ENCODE data around the gene PDE6C.

PDE6C gene

GRCh38 chr10:93593254-93593653 is 19.1 kb upstream of the PDE6C start:
- TF ChIP-seq CTCF (IDR thresholded peaks at IDR 0.05; ENCODE audit: insufficient read depth, low read depth, low read length, missing control alignments) = no peak
- H3K4me3 ChIP-seq (ENCODE audit: low read depth, low read length) = no peak overlapping the region
- DNase-seq (ENCODE audit: low read depth) = no peak

- H3K4me3 ChIP-seq (ENCODE audit: low read depth, low read length) = no peak overlapping the region
- DNase-seq (ENCODE audit: low read depth) = no peak
- no peak for TF ChIP-seq CTCF (IDR thresholded peaks at IDR 0.05; ENCODE audit: insufficient read depth, low read depth, low read length, missing control alignments)
These were observed 18.6 kb upstream of the PDE6C start for GRCh38 chr10:93593749-93594148.

- H3K4me3 ChIP-seq (ENCODE audit: low read depth, low read length) = no peak overlapping the region
- DNase-seq (ENCODE audit: low read depth) = no peak
- no peak for TF ChIP-seq CTCF (IDR thresholded peaks at IDR 0.05; ENCODE audit: insufficient read depth, low read depth, low read length, missing control alignments)
These were observed 17.8 kb upstream of the PDE6C start for GRCh38 chr10:93594518-93594917.

GRCh38 chr10:93595378-93596161 is 16.8 kb upstream of the PDE6C start:
- TF ChIP-seq CTCF (IDR thresholded peaks at IDR 0.05; ENCODE audit: insufficient read depth, low read depth, low read length, missing control alignments) = no peak
- no peak for DNase-seq (ENCODE audit: low read depth)
- no peak overlapping the region for H3K4me3 ChIP-seq (ENCODE audit: low read depth, low read length)

GRCh38 chr10:93596539-93596938 is 15.8 kb upstream of the PDE6C start:
- H3K4me3 ChIP-seq (ENCODE audit: low read depth, low read length) = no peak overlapping the region
- no peak for TF ChIP-seq CTCF (IDR thresholded peaks at IDR 0.05; ENCODE audit: insufficient read depth, low read depth, low read length, missing control alignments)
- no peak for DNase-seq (ENCODE audit: low read depth)

- no peak for TF ChIP-seq CTCF (IDR thresholded peaks at IDR 0.05; ENCODE audit: insufficient read depth, low read depth, low read length, missing control alignments)
- DNase-seq (ENCODE audit: low read depth) = no peak
- H3K4me3 ChIP-seq (ENCODE audit: low read depth, low read length) = no peak overlapping the region
These were observed 15.2 kb upstream of the PDE6C start for GRCh38 chr10:93597075-93597599.

- TF ChIP-seq CTCF (IDR thresholded peaks at IDR 0.05; ENCODE audit: insufficient read depth, low read depth, low read length, missing control alignments) = no peak
- no peak overlapping the region for H3K4me3 ChIP-seq (ENCODE audit: low read depth, low read length)
- DNase-seq (ENCODE audit: low read depth) = no peak
These were observed 14.2 kb upstream of the PDE6C start for GRCh38 chr10:93598157-93598556.
